K562 (cell line): ENCODE results near the gene CNN3. TPM values are rescaled to one million over a fixed set of nuclear protein-coding genes. Genes with fewer than 3 reads are reported as not detected.

ENCODE experiments used
- ATAC-seq: fragments of 200-7000 bp; cut with Tn5 transposase; 3 replicates; pipeline ENCODE4 v1.9.1; 2020; ENCODE audit warnings: moderate library complexity
- BruUV-seq: library from RNA; stranded (reverse); fragments of 400-500 nt; replicated peaks from 2 replicates; lab custom pipeline; 2021; lab: Mats Ljungman, UMichigan
- CTCF ChIA-PET: fragments of 300-600 bp; formaldehyde crosslinking; extraction: SDS; loops from one replicate; lab custom pipeline; 2021; ENCODE audit warnings: low intra/inter-chr PET ratio; lab: Yijun Ruan, JAX
- POLR2A ChIA-PET: fragments of 300-600, 350-650 bp; sonication (Branson Sonifier 250); formaldehyde crosslinking; extraction: SDS; loops from one replicate; lab custom pipeline; 2021; ENCODE audit warnings: antibody characterized with exemption, inconsistent platforms; lab: Yijun Ruan, JAX
- DNase-seq, 4 experiments: peaks; one replicate each; pipeline versions ENCODE4 v3.0.0 to v3.0.0-alpha.2; 2011 to 2018; ENCODE audit warnings: low spot score in 3 of 4, mixed read lengths in 3 of 4; ENCODE audit errors: extremely low read depth in 1 of 4
- FAIRE-seq: peaks from 2 replicates; lab custom pipeline; 2011; peaks lifted over from hg19 to GRCh38; lab: Jason Lieb, UNC
- H2AFZ ChIP-seq: 2 replicates; pipeline ENCODE4 v1.6.0; 2011; ENCODE audit warnings: low read depth, low read length, control low read depth, inconsistent platforms
- H3K27ac ChIP-seq: fragments of 200-600 bp; 3 replicates; pipeline ENCODE4 v1.8.0; 2011; ENCODE audit warnings: low read depth, mild to moderate bottlenecking, control low read depth, inconsistent platforms, low read length, moderate library complexity, mixed read lengths; ENCODE audit errors: extremely low read depth
- H3K27me3 ChIP-seq, 2 experiments: fragments of 300-600 bp in 1 of 2; 2 replicates in 1 of 2; 3 replicates in 1 of 2; pipeline versions ENCODE4 v1.6.0 to v1.8.0; 2011; ENCODE audit warnings: inconsistent platforms in 2 of 2, low read length in 2 of 2, mild to moderate bottlenecking in 1 of 2, mixed read lengths in 1 of 2, moderate library complexity in 1 of 2; ENCODE audit not compliant: control insufficient read depth in 2 of 2, insufficient read depth in 2 of 2
- H3K36me3 ChIP-seq: fragments of 300-600 bp; 3 replicates; pipeline ENCODE4 v1.8.0; 2011; ENCODE audit warnings: mild to moderate bottlenecking, low read length, inconsistent platforms; ENCODE audit not compliant: control insufficient read depth, insufficient read depth
- H3K4me1 ChIP-seq, 2 experiments: fragments of 200-600 bp in 1 of 2; replicated peaks in 1 of 2; 2 replicates in 1 of 2; 3 replicates in 1 of 2; pipeline versions ENCODE4 v1.5.1 to v1.8.0; 2011; ENCODE audit warnings: inconsistent platforms in 2 of 2, low read length in 2 of 2, mild to moderate bottlenecking in 1 of 2, mixed read lengths in 1 of 2, moderate library complexity in 1 of 2; ENCODE audit not compliant: control insufficient read depth in 2 of 2, insufficient read depth in 2 of 2
- H3K4me2 ChIP-seq: 2 replicates; pipeline ENCODE4 v1.6.1; 2011; ENCODE audit warnings: low read length, control low read depth, inconsistent platforms, mixed read lengths; ENCODE audit not compliant: insufficient read depth
- H3K4me3 ChIP-seq: fragments of 200-600 bp; sonication (generic), shearing (Covaris generic); 2 replicates; pipeline ENCODE4 v1.5.1; 2016; ENCODE audit warnings: control low read depth, inconsistent platforms
- H3K79me2 ChIP-seq: fragments of 200-600 bp; 3 replicates; pipeline ENCODE4 v1.8.0; 2011; ENCODE audit warnings: low read length, inconsistent platforms; ENCODE audit not compliant: control insufficient read depth, insufficient read depth
- H3K9ac ChIP-seq, 2 experiments: 2 replicates each; pipeline versions ENCODE4 v1.6.0 to v1.6.1; 2011; ENCODE audit warnings: low read depth in 2 of 2, low read length in 2 of 2, control low read depth in 1 of 2, inconsistent platforms in 1 of 2, mild to moderate bottlenecking in 1 of 2, mixed read lengths in 1 of 2; ENCODE audit not compliant: insufficient read depth in 1 of 2
- H3K9me1 ChIP-seq: one replicate; pipeline ENCODE4 v1.6.0; 2011; ENCODE audit warnings: inconsistent platforms, mild to moderate bottlenecking, low read length, moderate library complexity; ENCODE audit not compliant: control insufficient read depth, insufficient read depth
- H3K9me3 ChIP-seq: replicated peaks from 2 replicates; pipeline ENCODE4 v1.5.1; 2011; ENCODE audit warnings: low read depth, low read length, inconsistent platforms; ENCODE audit not compliant: control insufficient read depth, insufficient read depth
- H4K20me1 ChIP-seq: replicated peaks from 2 replicates; pipeline ENCODE4 v1.6.1; 2011; ENCODE audit warnings: low read length, inconsistent platforms, mixed read lengths; ENCODE audit not compliant: control insufficient read depth, insufficient read depth
- E2F4 ChIP-seq: sonication (generic); formaldehyde crosslinking; IDR thresholded peaks from 2 replicates; pipeline ENCODE4 v1.8.0; 2022; ENCODE audit warnings: mild to moderate bottlenecking, low read depth, missing genetic modification reagents
- GABPB2 ChIP-seq: fragments of 250-450 bp; sonication (Bioruptor Pico); conservative IDR thresholded peaks from 2 replicates; pipeline ENCODE4 v1.5.1; 2021; ENCODE audit warnings: mild to moderate bottlenecking
- GTF2F1 ChIP-seq: IDR thresholded peaks from 2 replicates; pipeline ENCODE4 v1.6.1; 2011; ENCODE audit warnings: low read depth, low read length, improper control_type of control experiment
- HDAC3 ChIP-seq: fragments of 450-650 bp; IDR thresholded peaks from 2 replicates; pipeline ENCODE4 v1.6.1; 2018; ENCODE audit warnings: borderline replicate concordance, mild to moderate bottlenecking, moderate library complexity; ENCODE audit not compliant: partially characterized antibody
- ILF3 ChIP-seq: fragments of 450-650 bp; IDR thresholded peaks from 2 replicates; pipeline ENCODE4 v1.6.1; 2018; ENCODE audit warnings: antibody characterized with exemption, mild to moderate bottlenecking, moderate library complexity, borderline replicate concordance
- MTA1 ChIP-seq: fragments of 450-650 bp; IDR thresholded peaks from 2 replicates; pipeline ENCODE4 v1.6.1; 2017; ENCODE audit warnings: borderline replicate concordance
- RBM25 ChIP-seq: fragments of 200-400 bp; formaldehyde crosslinking; IDR thresholded peaks from 2 replicates; pipeline ENCODE4 v1.6.1; 2018; ENCODE audit warnings: low read length, low read depth, moderate library complexity; ENCODE audit not compliant: severe bottlenecking
- U2AF2 ChIP-seq: fragments of 200-400 bp; formaldehyde crosslinking; optimal IDR thresholded peaks from 2 replicates; pipeline ENCODE3; 2017; ENCODE audit warnings: low read depth, mild to moderate bottlenecking, low read length
- XRCC3 ChIP-seq: fragments of 450-650 bp; IDR thresholded peaks from 2 replicates; pipeline ENCODE4 v1.6.1; 2017; ENCODE audit warnings: mild to moderate bottlenecking, moderate library complexity
- WGBS: fragments of 100-300 bp; shearing (Covaris generic); methylation state at CpG from one replicate; pipeline ENCODE4 v1.1.6; 2016; ENCODE audit warnings: low coverage, mixed read lengths; ENCODE audit not compliant: insufficient coverage; ENCODE audit errors: missing lambda C conversion rate; 5-methylcytosine and 5-hydroxymethylcytosine counted together
- in situ Hi-C: fragments of 300-500 bp; cut with MboI; formaldehyde crosslinking; loops from 4 replicates; pipeline ENCODE4 v1.15.0; 2018; ENCODE audit warnings: inconsistent platforms, mixed read lengths
- intact Hi-C: fragments of 100-400 bp; cut with micrococcal nuclease; formaldehyde crosslinking; loops from 2 replicates; pipeline ENCODE4 v1.14.2; 2022
- polyA plus RNA-seq, 8 experiments: library from polyadenylated mRNA; depleted of rRNA in 4 of 8; stranded (reverse) in 5 of 8; unstranded in 3 of 8; fragments of >200 nt; fragmentation: Nextera tagmentation in 2 of 8; fragmentation: Illumina TruSeq in 1 of 8; extraction: Ambion mirVana in 2 of 8; extraction: Trizol in 1 of 8; gene quantifications; 2 replicates each; pipeline versions ENCODE4 v1.2.1 to v1.2.3, GENCODE V29; 2011 to 2014; ENCODE audit warnings: inconsistent platforms in 1 of 8, missing spikeins in 1 of 8
- total RNA-seq, 7 experiments: library from RNA; depleted of rRNA in 6 of 7; stranded (reverse); fragments of >200 nt in 6 of 7; fragmentation: Illumina TruSeq in 2 of 7; extraction: Trizol in 2 of 7; gene quantifications; 2 replicates each; pipeline versions ENCODE4 v1.2.1 to v1.2.3, GENCODE V29; 2011 to 2021; ENCODE audit warnings: low replicate concordance in 1 of 7
- TF ChIP-seq, protein P1 (sequence below), 2 experiments: fragments of 450-650 bp; formaldehyde crosslinking in 1 of 2; IDR thresholded peaks; 2 replicates each; pipeline versions ENCODE4 v1.4.0 to v1.6.1; 2014 to 2020; ENCODE audit warnings: mild to moderate bottlenecking in 2 of 2, borderline replicate concordance in 1 of 2, low read depth in 1 of 2

CNN3 gene
- total and polyA plus RNA-seq, 9 of the 15 experiments (the other 6 are each of a cell fraction or from before 2014, with no cell fraction given): 0.06 to 0.62 (median 0.18) TPM; not detected in 4

- TF ChIP-seq XRCC3: no peak
- no peak for TF ChIP-seq GABPB2 (CRISPR knock-in tag)
- no peak for TF ChIP-seq RBM25
- TF ChIP-seq ILF3: no peak
- TF ChIP-seq U2AF2: no peak
- TF ChIP-seq, all 486 proteins: peak for 3
These were observed 35.7 kb upstream of the CNN3 start (continued) for GRCh38 chr1:94962409-94963265.

- H3K9me3 ChIP-seq: no peaks in the 10 kb centered on the region
- H3K79me2 ChIP-seq: no peaks in the 10 kb centered on the region
- 19% methylated on average over 3 of the region's 3 CpGs for WGBS
- no peaks in the 10 kb centered on the region for H3K36me3 ChIP-seq
- FAIRE-seq (no peak), ATAC-seq (no peak), DNase-seq (no peak)
- BruUV-seq: no TSS peak
- no peaks in the 10 kb centered on the region for H3K4me1 ChIP-seq
- ChIA-PET CTCF (no interaction called here), POLR2A (interaction anchor here (1.2 kb wide), 1 partner anchor 18 kb away, joined by 3 read pairs; no protein-coding TSS in a partner anchor)
- no peak overlapping the region for H3K9ac ChIP-seq
- in situ Hi-C loops (no loop called here), intact Hi-C loops (loop anchor here (5.0 kb wide), 1 partner anchor 80 kb away; no protein-coding TSS in a partner anchor)
- no peaks in the 10 kb centered on the region for H3K9me1 ChIP-seq
- H3K27ac ChIP-seq: no peak overlapping the region
- H3K4me2 ChIP-seq: no peak overlapping the region
- peaks cover 3 to 5% of the 10 kb centered on the region in 2 experiments; a peak in 1 of 5 replicates for H3K27me3 ChIP-seq
- no peaks in the 10 kb centered on the region for H4K20me1 ChIP-seq
- H3K4me3 ChIP-seq: no peak overlapping the region
- H2AFZ ChIP-seq: no peak overlapping the region
- TF ChIP-seq HDAC3: no peak
- TF ChIP-seq GTF2F1: no peak
- no peak for TF ChIP-seq MTA1
- TF ChIP-seq, protein P1, sequence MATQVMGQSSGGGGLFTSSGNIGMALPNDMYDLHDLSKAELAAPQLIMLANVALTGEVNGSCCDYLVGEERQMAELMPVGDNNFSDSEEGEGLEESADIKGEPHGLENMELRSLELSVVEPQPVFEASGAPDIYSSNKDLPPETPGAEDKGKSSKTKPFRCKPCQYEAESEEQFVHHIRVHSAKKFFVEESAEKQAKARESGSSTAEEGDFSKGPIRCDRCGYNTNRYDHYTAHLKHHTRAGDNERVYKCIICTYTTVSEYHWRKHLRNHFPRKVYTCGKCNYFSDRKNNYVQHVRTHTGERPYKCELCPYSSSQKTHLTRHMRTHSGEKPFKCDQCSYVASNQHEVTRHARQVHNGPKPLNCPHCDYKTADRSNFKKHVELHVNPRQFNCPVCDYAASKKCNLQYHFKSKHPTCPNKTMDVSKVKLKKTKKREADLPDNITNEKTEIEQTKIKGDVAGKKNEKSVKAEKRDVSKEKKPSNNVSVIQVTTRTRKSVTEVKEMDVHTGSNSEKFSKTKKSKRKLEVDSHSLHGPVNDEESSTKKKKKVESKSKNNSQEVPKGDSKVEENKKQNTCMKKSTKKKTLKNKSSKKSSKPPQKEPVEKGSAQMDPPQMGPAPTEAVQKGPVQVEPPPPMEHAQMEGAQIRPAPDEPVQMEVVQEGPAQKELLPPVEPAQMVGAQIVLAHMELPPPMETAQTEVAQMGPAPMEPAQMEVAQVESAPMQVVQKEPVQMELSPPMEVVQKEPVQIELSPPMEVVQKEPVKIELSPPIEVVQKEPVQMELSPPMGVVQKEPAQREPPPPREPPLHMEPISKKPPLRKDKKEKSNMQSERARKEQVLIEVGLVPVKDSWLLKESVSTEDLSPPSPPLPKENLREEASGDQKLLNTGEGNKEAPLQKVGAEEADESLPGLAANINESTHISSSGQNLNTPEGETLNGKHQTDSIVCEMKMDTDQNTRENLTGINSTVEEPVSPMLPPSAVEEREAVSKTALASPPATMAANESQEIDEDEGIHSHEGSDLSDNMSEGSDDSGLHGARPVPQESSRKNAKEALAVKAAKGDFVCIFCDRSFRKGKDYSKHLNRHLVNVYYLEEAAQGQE (IDR thresholded peaks at IDR 0.05; ENCODE audit: borderline replicate concordance): no peak
- TF ChIP-seq, protein P1 (CRISPR knock-in tag; IDR thresholded peaks at IDR 0.05; ENCODE audit: low read depth): no peak
- TF ChIP-seq E2F4 (CRISPR knock-in tag): no peak
These were observed 35.1 kb upstream of the CNN3 start for GRCh38 chr1:94961988-94962387.
